ENCODE data around the gene PLAU. TPM values are rescaled to one million over a fixed set of nuclear protein-coding genes. Genes with fewer than 3 reads are reported as not detected.

PLAU gene
- total and polyA plus RNA-seq, 2 of the 4 experiments (the other 2 are of a cell fraction): 123 to 283 TPM

- H4K91ac ChIP-seq (ENCODE audit: insufficient read depth, low read depth, low read length): peak overlapping the region; percentile 34
- H3K27me3 ChIP-seq (ENCODE audit: control insufficient read depth, insufficient read depth, low read length): no peaks in the 10 kb centered on the region
- ChIA-PET CTCF (no interaction called here), POLR2A (ENCODE audit: unreplicated experiment) (no interaction called here)
- peak overlapping the region; percentile 68 for H3K14ac ChIP-seq (replicated peaks; ENCODE audit: low read depth, low read length)
- H3K4ac ChIP-seq (ENCODE audit: low read depth, low read length): peak overlapping the region; percentile 82
- 0 out of 2 replicates have a peak overlapping the region, but pooled peaks have one; percentile 26 for H4K5ac ChIP-seq (ENCODE audit: low read depth, low read length)
- BruUV-seq (replicated peaks): no TSS peak
- dilution Hi-C loops (cut with HindIII; ENCODE audit: low sequenced_read_pairs, unreplicated experiment): no loop called here
- H3K36me3 ChIP-seq (ENCODE audit: control insufficient read depth, insufficient read depth, low read length): no peaks in the 10 kb centered on the region
- H3K56ac ChIP-seq (ENCODE audit: extremely low read depth, insufficient read depth, low read length): no peak overlapping the region
- peak overlapping the region; percentile 55; the same call in 1 of the 2 replicates for H2BK20ac ChIP-seq (ENCODE audit: low read depth, low read length)
- DNase-seq: no peak
- H3K4me2 ChIP-seq (ENCODE audit: low read depth, low read length): no peak overlapping the region
- H3K9me1 ChIP-seq (ENCODE audit: insufficient read depth, low read length): peaks cover 19% of the 10 kb centered on the region
- H3K9me3 ChIP-seq (ENCODE audit: control insufficient read depth, insufficient read depth, low read length): no peaks in the 10 kb centered on the region
- no peak overlapping the region for H4K8ac ChIP-seq (ENCODE audit: low read depth in 2 of 2, low read length in 2 of 2)
- no CpG with 5 or more reads among the region's 2 CpGs for WGBS, 2 experiments (ENCODE audit: extremely low coverage in 2 of 2, insufficient read length in 1 of 2)
- peak overlapping the region; percentile 64; the same call in 2 of the 3 replicates for H2BK15ac ChIP-seq (ENCODE audit: low read depth, low read length)
- TF ChIP-seq SMC3 (IDR thresholded peaks at IDR 0.05; ENCODE audit: low read depth, low read length): no peak
- no peak for TF ChIP-seq CEBPB (IDR thresholded peaks at IDR 0.05; ENCODE audit: low read depth, low read length)
- TF ChIP-seq NFE2L2 (IDR thresholded peaks at IDR 0.05; ENCODE audit: low read depth, low read length): no peak
- TF ChIP-seq, protein P1, sequence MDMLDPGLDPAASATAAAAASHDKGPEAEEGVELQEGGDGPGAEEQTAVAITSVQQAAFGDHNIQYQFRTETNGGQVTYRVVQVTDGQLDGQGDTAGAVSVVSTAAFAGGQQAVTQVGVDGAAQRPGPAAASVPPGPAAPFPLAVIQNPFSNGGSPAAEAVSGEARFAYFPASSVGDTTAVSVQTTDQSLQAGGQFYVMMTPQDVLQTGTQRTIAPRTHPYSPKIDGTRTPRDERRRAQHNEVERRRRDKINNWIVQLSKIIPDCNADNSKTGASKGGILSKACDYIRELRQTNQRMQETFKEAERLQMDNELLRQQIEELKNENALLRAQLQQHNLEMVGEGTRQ (IDR thresholded peaks at IDR 0.05; ENCODE audit: low read depth, low read length): no peak
- no peak for TF ChIP-seq MAFK (IDR thresholded peaks at IDR 0.05; ENCODE audit: low read depth, low read length)
- no peak for TF ChIP-seq RFX5 (IDR thresholded peaks at IDR 0.05; ENCODE audit: low read depth, low read length)
- no peak for TF ChIP-seq CHD1 (IDR thresholded peaks at IDR 0.05; ENCODE audit: low read depth, low read length)
- no peak for TF ChIP-seq RCOR1 (IDR thresholded peaks at IDR 0.05; ENCODE audit: insufficient replicate concordance, low read length)
- no peak for TF ChIP-seq POLR2A (IDR thresholded peaks at IDR 0.05; ENCODE audit: low read depth, low read length)
- TF ChIP-seq, protein P2, sequence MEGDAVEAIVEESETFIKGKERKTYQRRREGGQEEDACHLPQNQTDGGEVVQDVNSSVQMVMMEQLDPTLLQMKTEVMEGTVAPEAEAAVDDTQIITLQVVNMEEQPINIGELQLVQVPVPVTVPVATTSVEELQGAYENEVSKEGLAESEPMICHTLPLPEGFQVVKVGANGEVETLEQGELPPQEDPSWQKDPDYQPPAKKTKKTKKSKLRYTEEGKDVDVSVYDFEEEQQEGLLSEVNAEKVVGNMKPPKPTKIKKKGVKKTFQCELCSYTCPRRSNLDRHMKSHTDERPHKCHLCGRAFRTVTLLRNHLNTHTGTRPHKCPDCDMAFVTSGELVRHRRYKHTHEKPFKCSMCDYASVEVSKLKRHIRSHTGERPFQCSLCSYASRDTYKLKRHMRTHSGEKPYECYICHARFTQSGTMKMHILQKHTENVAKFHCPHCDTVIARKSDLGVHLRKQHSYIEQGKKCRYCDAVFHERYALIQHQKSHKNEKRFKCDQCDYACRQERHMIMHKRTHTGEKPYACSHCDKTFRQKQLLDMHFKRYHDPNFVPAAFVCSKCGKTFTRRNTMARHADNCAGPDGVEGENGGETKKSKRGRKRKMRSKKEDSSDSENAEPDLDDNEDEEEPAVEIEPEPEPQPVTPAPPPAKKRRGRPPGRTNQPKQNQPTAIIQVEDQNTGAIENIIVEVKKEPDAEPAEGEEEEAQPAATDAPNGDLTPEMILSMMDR (conservative IDR thresholded peaks at IDR 0.05; ENCODE audit: low read depth, low read length): no peak
- no peak for TF ChIP-seq MXI1 (IDR thresholded peaks at IDR 0.05; ENCODE audit: borderline replicate concordance, low read depth, low read length)
- no peak for TF ChIP-seq ELK1 (IDR thresholded peaks at IDR 0.05; ENCODE audit: borderline replicate concordance, low read depth, low read length)
- no peak for TF ChIP-seq MAZ (IDR thresholded peaks at IDR 0.05; ENCODE audit: borderline replicate concordance, low read depth, low read length)
- TF ChIP-seq RAD21 (IDR thresholded peaks at IDR 0.05; ENCODE audit: low read length): no peak
- no peak for TF ChIP-seq FOS (IDR thresholded peaks at IDR 0.05; ENCODE audit: low read depth, low read length)
- TF ChIP-seq BHLHE40 (IDR thresholded peaks at IDR 0.05; ENCODE audit: low read depth, low read length): no peak
- H3K23ac ChIP-seq (ENCODE audit: low read depth, low read length): peak overlapping the region; percentile 59; the same call in 1 of the 2 replicates
- in situ Hi-C loops (cut with MboI; ENCODE audit: low sequenced_read_pairs): no loop called here
- no peak overlapping the region for H2BK5ac ChIP-seq (ENCODE audit: low read depth, low read length, poor library complexity, severe bottlenecking)
- peaks cover 0 to 18% of the 10 kb centered on the region in 2 experiments; a peak in 2 of 4 replicates for H3K79me1 ChIP-seq (ENCODE audit: low read depth in 1 of 2, low read length in 2 of 2)
- peak overlapping the region; percentile 45; the same call in 1 of the 2 replicates for H3K18ac ChIP-seq (ENCODE audit: low read depth, low read length)
- peaks cover 16% of the 10 kb centered on the region for H3K4me1 ChIP-seq (ENCODE audit: control insufficient read depth, insufficient read depth, low read length)
- H3K4me3 ChIP-seq (ENCODE audit: insufficient read depth, low read depth, low read length): no peak overlapping the region
- peak overlapping the region; percentile 44 for H2AK9ac ChIP-seq (replicated peaks; ENCODE audit: low read depth, low read length, poor library complexity)
- H2AK5ac ChIP-seq (ENCODE audit: low read depth, low read length): peak overlapping the region; percentile 88
- H2BK120ac ChIP-seq (ENCODE audit: low read depth, low read length): peak overlapping the region; percentile 76; the same call in 1 of the 2 replicates
- no peak overlapping the region for H3K9ac ChIP-seq (ENCODE audit: low read depth, low read length)
- no peak for ATAC-seq (ENCODE audit: low read depth)
- intact Hi-C loops (cut with micrococcal nuclease): no loop called here
- peak overlapping the region; percentile 53 for H2AFZ ChIP-seq (replicated peaks; ENCODE audit: low read length, poor library complexity)
- H3K27ac ChIP-seq (ENCODE audit: insufficient read depth, low read length): no peak overlapping the region
- no peaks in the 10 kb centered on the region for H4K20me1 ChIP-seq (ENCODE audit: insufficient read depth, low read length)
Observed at GRCh38 chr10:73962386-73962785, 51.5 kb downstream of the PLAU start.
